ENCODE data around the gene KDM2A.
A peak's percentile ranks its signal among the peaks of the same experiment; 100 is the strongest.

The KDM2A gene

DNA sequence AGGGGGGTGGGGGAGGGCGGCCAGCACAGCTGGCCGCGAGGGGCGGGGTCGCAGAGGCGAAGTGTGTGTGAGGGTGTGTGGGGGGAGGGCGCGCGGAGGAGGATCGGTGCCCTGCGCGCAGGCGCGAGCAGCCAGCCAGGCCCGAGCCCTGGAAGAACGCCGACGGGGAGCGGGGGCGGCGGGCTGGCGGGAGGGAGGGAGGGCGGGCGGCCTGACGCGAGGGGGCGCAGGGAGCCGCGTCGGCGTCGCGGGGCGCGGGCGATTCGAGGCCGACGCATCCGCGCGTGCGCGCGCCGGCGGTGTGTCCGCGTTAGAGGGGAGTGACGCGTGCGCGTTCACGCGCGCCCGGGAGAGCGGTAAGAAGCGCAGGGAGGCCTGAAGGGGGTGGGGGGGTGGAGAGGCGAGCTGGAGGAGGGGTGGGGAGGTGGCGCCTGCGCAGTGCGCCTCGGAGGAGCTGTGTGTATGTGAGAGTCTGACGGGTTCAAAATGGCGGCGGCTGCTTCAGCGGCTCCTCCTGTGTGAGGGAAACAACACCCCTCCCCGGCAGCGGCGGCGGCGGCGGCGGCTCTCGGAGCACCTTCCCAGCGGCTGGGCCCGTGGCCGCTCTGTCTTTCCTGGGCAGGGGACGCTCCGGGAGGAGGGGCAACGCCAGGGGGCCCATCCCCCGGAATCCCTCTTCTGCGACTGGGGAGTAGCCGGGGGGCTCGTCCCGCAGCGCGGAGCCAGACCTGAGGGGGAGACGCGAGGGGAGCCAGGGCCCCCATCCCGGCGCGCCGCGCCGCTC, at the start of gene KDM2A:
KDM2A (plus strand) TSS at position 463 of the 784 bp plus-strand sequence. CDS start 2,054 bp downstream, outside the sequence.
- Histone ChIP-seq H3K27me3 (ENCODE audit: control insufficient read depth, insufficient read depth, low read length) (no peaks in the 10 kb centered on the region), H3K27ac (ENCODE audit: low read depth, low read length) (peak within 1 kb of the TSS; percentile 86; the same call in 1 of the 2 replicates), H3K36me3 (ENCODE audit: control insufficient read depth, insufficient read depth, low read length) (peaks cover 4% of the 10 kb centered on the region; the same call in 1 of the 2 replicates), H3K9ac (ENCODE audit: low read length) (peak within 1 kb of the TSS; percentile 94), H3K9me3 (ENCODE audit: control insufficient read depth, insufficient read depth, low read depth, low read length) (no peaks in the 10 kb centered on the region), H3K4me1 (ENCODE audit: control insufficient read depth, insufficient read depth, low read length) (peaks cover 21% of the 10 kb centered on the region), H3K4me3 (ENCODE audit: low read depth, low read length) (peak within 1 kb of the TSS; percentile 97)

GRCh38 chr11:67071420-67072284, 47.4 kb upstream of the KDM2A start:
- Histone ChIP-seq H3K9me3 (ENCODE audit: control insufficient read depth, insufficient read depth, low read depth, low read length) (no peaks in the 10 kb centered on the region), H3K27ac (ENCODE audit: low read depth, low read length) (no peak overlapping the region), H3K4me1 (ENCODE audit: control insufficient read depth, insufficient read depth, low read length) (no peaks in the 10 kb centered on the region), H3K27me3 (ENCODE audit: control insufficient read depth, insufficient read depth, low read length) (no peaks in the 10 kb centered on the region), H3K9ac (ENCODE audit: low read length) (no peak overlapping the region), H3K36me3 (ENCODE audit: control insufficient read depth, insufficient read depth, low read length) (no peaks in the 10 kb centered on the region), H3K4me3 (ENCODE audit: low read depth, low read length) (peak overlapping the region; percentile 53)

- no peak overlapping the region for H3K27ac ChIP-seq (ENCODE audit: low read depth, low read length)
These were observed 46.8 kb upstream of the KDM2A start for GRCh38 chr11:67072295-67072694.

DNA sequence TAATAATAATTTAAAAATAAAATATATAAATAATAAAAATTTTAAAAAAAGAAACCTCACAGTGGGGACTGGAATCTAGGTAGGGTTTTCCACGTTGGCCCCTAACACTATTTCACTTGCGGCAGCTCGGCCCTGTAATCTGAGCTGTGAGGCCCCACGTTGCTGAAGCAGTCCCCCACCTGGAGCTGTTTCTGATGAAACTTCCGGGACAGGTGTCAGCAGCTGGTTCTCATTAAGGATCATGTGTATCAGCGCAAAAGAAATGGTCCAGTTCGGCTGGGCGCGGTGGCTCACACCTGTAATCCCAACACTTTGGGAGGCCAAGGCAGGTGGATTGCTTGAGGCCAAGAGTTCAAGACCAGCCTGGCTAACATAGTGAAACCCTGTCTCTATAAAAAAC, 45.2 kb upstream of the KDM2A start:
- no peaks in the 10 kb centered on the region for H3K27me3 ChIP-seq (ENCODE audit: control insufficient read depth, insufficient read depth, low read length)
- H3K4me3 ChIP-seq (ENCODE audit: low read depth, low read length) = no peak overlapping the region
- no peak overlapping the region for H3K9ac ChIP-seq (ENCODE audit: low read length)
- peaks cover 10% of the 10 kb centered on the region for H3K4me1 ChIP-seq (ENCODE audit: control insufficient read depth, insufficient read depth, low read length)
- no peaks in the 10 kb centered on the region for H3K9me3 ChIP-seq (ENCODE audit: control insufficient read depth, insufficient read depth, low read depth, low read length)
- no peak overlapping the region for H3K27ac ChIP-seq (ENCODE audit: low read depth, low read length)
- no peaks in the 10 kb centered on the region for H3K36me3 ChIP-seq (ENCODE audit: control insufficient read depth, insufficient read depth, low read length)

More at GRCh38 chr11:67072295-67072694, 46.8 kb upstream of the KDM2A start:
- Histone ChIP-seq H3K27me3 (ENCODE audit: control insufficient read depth, insufficient read depth, low read length) (no peaks in the 10 kb centered on the region), H3K36me3 (ENCODE audit: control insufficient read depth, insufficient read depth, low read length) (no peaks in the 10 kb centered on the region), H3K9ac (ENCODE audit: low read length) (no peak overlapping the region), H3K4me1 (ENCODE audit: control insufficient read depth, insufficient read depth, low read length) (peaks cover under 1% of the 10 kb centered on the region; the same call in 1 of the 2 replicates), H3K9me3 (ENCODE audit: control insufficient read depth, insufficient read depth, low read depth, low read length) (no peaks in the 10 kb centered on the region), H3K4me3 (ENCODE audit: low read depth, low read length) (no peak overlapping the region)

GRCh38 chr11:67076202-67076601, 42.9 kb upstream of the KDM2A start:
- Histone ChIP-seq H3K27ac (ENCODE audit: low read depth, low read length) (no peak overlapping the region), H3K27me3 (ENCODE audit: control insufficient read depth, insufficient read depth, low read length) (no peaks in the 10 kb centered on the region), H3K9ac (ENCODE audit: low read length) (no peak overlapping the region)

GRCh38 chr11:67079065-67079705, 39.9 kb upstream of the KDM2A start:
- Histone ChIP-seq H3K9me3 (ENCODE audit: control insufficient read depth, insufficient read depth, low read depth, low read length) (no peaks in the 10 kb centered on the region), H3K4me1 (ENCODE audit: control insufficient read depth, insufficient read depth, low read length) (peaks cover 14% of the 10 kb centered on the region), H3K9ac (ENCODE audit: low read length) (no peak overlapping the region), H3K27me3 (ENCODE audit: control insufficient read depth, insufficient read depth, low read length) (no peaks in the 10 kb centered on the region), H3K36me3 (ENCODE audit: control insufficient read depth, insufficient read depth, low read length) (no peaks in the 10 kb centered on the region), H3K4me3 (ENCODE audit: low read depth, low read length) (no peak overlapping the region), H3K27ac (ENCODE audit: low read depth, low read length) (no peak overlapping the region)

More at GRCh38 chr11:67076202-67076601, 42.9 kb upstream of the KDM2A start:
- peaks cover 10% of the 10 kb centered on the region for H3K4me1 ChIP-seq (ENCODE audit: control insufficient read depth, insufficient read depth, low read length)
- no peak overlapping the region for H3K4me3 ChIP-seq (ENCODE audit: low read depth, low read length)
- H3K36me3 ChIP-seq (ENCODE audit: control insufficient read depth, insufficient read depth, low read length) = no peaks in the 10 kb centered on the region
- H3K9me3 ChIP-seq (ENCODE audit: control insufficient read depth, insufficient read depth, low read depth, low read length) = no peaks in the 10 kb centered on the region

GRCh38 chr11:67082071-67082791, 36.8 kb upstream of the KDM2A start:
- H3K4me3 ChIP-seq (ENCODE audit: low read depth, low read length) = peak overlapping the region; percentile 38
- H3K4me1 ChIP-seq (ENCODE audit: control insufficient read depth, insufficient read depth, low read length) = peaks cover 14% of the 10 kb centered on the region
- H3K27me3 ChIP-seq (ENCODE audit: control insufficient read depth, insufficient read depth, low read length) = no peaks in the 10 kb centered on the region
- H3K36me3 ChIP-seq (ENCODE audit: control insufficient read depth, insufficient read depth, low read length) = no peaks in the 10 kb centered on the region
- H3K9ac ChIP-seq (ENCODE audit: low read length) = no peak overlapping the region
- H3K27ac ChIP-seq (ENCODE audit: low read depth, low read length) = no peak overlapping the region
- H3K9me3 ChIP-seq (ENCODE audit: control insufficient read depth, insufficient read depth, low read depth, low read length) = no peaks in the 10 kb centered on the region

- no peaks in the 10 kb centered on the region for H3K36me3 ChIP-seq (ENCODE audit: control insufficient read depth, insufficient read depth, low read length)
- H3K27ac ChIP-seq (ENCODE audit: low read depth, low read length) = no peak overlapping the region
- H3K4me3 ChIP-seq (ENCODE audit: low read depth, low read length) = no peak overlapping the region
- H3K9me3 ChIP-seq (ENCODE audit: control insufficient read depth, insufficient read depth, low read depth, low read length) = no peaks in the 10 kb centered on the region
- H3K4me1 ChIP-seq (ENCODE audit: control insufficient read depth, insufficient read depth, low read length) = peaks cover 4% of the 10 kb centered on the region; the same call in 1 of the 2 replicates
- H3K27me3 ChIP-seq (ENCODE audit: control insufficient read depth, insufficient read depth, low read length) = no peaks in the 10 kb centered on the region
- H3K9ac ChIP-seq (ENCODE audit: low read length) = no peak overlapping the region
These were observed 35.2 kb upstream of the KDM2A start for GRCh38 chr11:67083786-67084366.

DNA sequence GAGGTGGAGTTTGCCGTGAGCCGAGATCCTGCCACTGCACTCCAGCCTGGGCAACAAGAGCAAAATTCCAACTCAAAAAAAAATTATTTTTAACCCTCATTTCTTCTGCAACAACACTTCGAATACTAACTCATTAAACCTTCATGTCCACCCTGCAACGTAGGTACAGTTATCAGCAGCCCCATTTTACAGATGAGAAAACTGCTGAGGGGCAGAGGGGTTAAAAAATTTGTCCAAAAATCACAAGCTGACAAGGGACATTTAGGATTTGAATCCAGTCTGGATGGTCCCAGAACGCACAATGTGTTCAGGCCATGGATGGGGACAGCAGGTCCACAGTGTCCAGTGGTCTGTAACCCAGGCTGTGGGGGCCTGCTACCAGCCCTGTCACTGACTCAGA, 33.4 kb upstream of the KDM2A start:
- H3K27me3 ChIP-seq (ENCODE audit: control insufficient read depth, insufficient read depth, low read length) = no peaks in the 10 kb centered on the region
- no peak overlapping the region for H3K9ac ChIP-seq (ENCODE audit: low read length)
- no peaks in the 10 kb centered on the region for H3K9me3 ChIP-seq (ENCODE audit: control insufficient read depth, insufficient read depth, low read depth, low read length)
- no peak overlapping the region for H3K4me3 ChIP-seq (ENCODE audit: low read depth, low read length)
- H3K36me3 ChIP-seq (ENCODE audit: control insufficient read depth, insufficient read depth, low read length) = no peaks in the 10 kb centered on the region
- peaks cover 4% of the 10 kb centered on the region; the same call in 1 of the 2 replicates for H3K4me1 ChIP-seq (ENCODE audit: control insufficient read depth, insufficient read depth, low read length)
- no peak overlapping the region for H3K27ac ChIP-seq (ENCODE audit: low read depth, low read length)

- no peaks in the 10 kb centered on the region for H3K27me3 ChIP-seq (ENCODE audit: control insufficient read depth, insufficient read depth, low read length)
- H3K36me3 ChIP-seq (ENCODE audit: control insufficient read depth, insufficient read depth, low read length) = no peaks in the 10 kb centered on the region
- H3K4me1 ChIP-seq (ENCODE audit: control insufficient read depth, insufficient read depth, low read length) = peaks cover 3% of the 10 kb centered on the region; the same call in 1 of the 2 replicates
- no peak overlapping the region for H3K9ac ChIP-seq (ENCODE audit: low read length)
- H3K27ac ChIP-seq (ENCODE audit: low read depth, low read length) = no peak overlapping the region
- H3K4me3 ChIP-seq (ENCODE audit: low read depth, low read length) = no peak overlapping the region
- no peaks in the 10 kb centered on the region for H3K9me3 ChIP-seq (ENCODE audit: control insufficient read depth, insufficient read depth, low read depth, low read length)
These were observed 28.3 kb upstream of the KDM2A start for GRCh38 chr11:67090717-67091116.
